G401.6 (cell line): ENCODE data around the gene NEGR1.
"Not testable (repeated sequence)": the region's sequence is repeated elsewhere in the genome, so short reads cannot be mapped to it uniquely, and the experiment has no call there.

ENCODE experiments used
- FAIRE-seq: peaks from 2 replicates; lab custom pipeline; 2012; peaks lifted over from hg19 to GRCh38; lab: Jason Lieb, UNC

Gene NEGR1

GRCh38 chr1:71940261-71940660 is 342.1 kb downstream of the NEGR1 start:
- FAIRE-seq, result no peak

- FAIRE-seq, result no peak
These were observed 351.8 kb downstream of the NEGR1 start for GRCh38 chr1:71930511-71930910.

GRCh38 chr1:71921935-71922559 is 360.3 kb downstream of the NEGR1 start:
- FAIRE-seq, result no peak

GRCh38 chr1:71921204-71921603 is 361.1 kb downstream of the NEGR1 start:
- FAIRE-seq, result no peak

- FAIRE-seq, result no peak
These were observed 361.8 kb downstream of the NEGR1 start for GRCh38 chr1:71920556-71920955.

- no peak for FAIRE-seq
These were observed 362.4 kb downstream of the NEGR1 start for GRCh38 chr1:71919811-71920509.

- FAIRE-seq, result no peak
These were observed 363.7 kb downstream of the NEGR1 start for GRCh38 chr1:71918630-71919029.

GRCh38 chr1:71916894-71917293 is 365.4 kb downstream of the NEGR1 start:
- no peak for FAIRE-seq

- no peak for FAIRE-seq
These were observed 367.7 kb downstream of the NEGR1 start for GRCh38 chr1:71914626-71915025.

GRCh38 chr1:71908871-71909390 is 373.4 kb downstream of the NEGR1 start:
- FAIRE-seq, result no peak

- no peak for FAIRE-seq
These were observed 374.0 kb downstream of the NEGR1 start for GRCh38 chr1:71908303-71908702.

- no peak for FAIRE-seq
These were observed 382.5 kb downstream of the NEGR1 start for GRCh38 chr1:71899881-71900280.

- not testable (repeated sequence) for FAIRE-seq
These were observed 394.2 kb downstream of the NEGR1 start for GRCh38 chr1:71888166-71888565.

GRCh38 chr1:71885171-71885570 is 397.2 kb downstream of the NEGR1 start:
- FAIRE-seq, result no peak

GRCh38 chr1:71882637-71883036 is 399.7 kb downstream of the NEGR1 start:
- FAIRE-seq, result no peak

- FAIRE-seq, result no peak
These were observed 400.1 kb downstream of the NEGR1 start for GRCh38 chr1:71882226-71882625.

- FAIRE-seq, result no peak
These were observed 400.7 kb downstream of the NEGR1 start for GRCh38 chr1:71881611-71882010.

GRCh38 chr1:71869326-71869725 is 413.0 kb downstream of the NEGR1 start:
- FAIRE-seq, result no peak

GRCh38 chr1:71862756-71863155 is 419.6 kb downstream of the NEGR1 start:
- no peak for FAIRE-seq

GRCh38 chr1:71861022-71861421 is 421.3 kb downstream of the NEGR1 start:
- FAIRE-seq, result no peak

- no peak for FAIRE-seq
These were observed 422.5 kb downstream of the NEGR1 start for GRCh38 chr1:71859806-71860205.

- FAIRE-seq, result no peak
These were observed 424.5 kb downstream of the NEGR1 start for GRCh38 chr1:71857862-71858261.

- no peak for FAIRE-seq
These were observed 429.0 kb downstream of the NEGR1 start for GRCh38 chr1:71853360-71853759.

- FAIRE-seq, result no peak
These were observed 431.4 kb downstream of the NEGR1 start for GRCh38 chr1:71850936-71851335.
